ENCODE data around the gene KIF3A. TPM values are rescaled to one million over a fixed set of nuclear protein-coding genes. Genes with fewer than 3 reads are reported as not detected.

Gene KIF3A
- total and polyA plus RNA-seq, 2 experiments from 2014 or later, result 5.4 to 10.5 TPM

GRCh38 chr5:132675936-132676689, 61.2 kb downstream of the KIF3A start:
- H3K4me3 ChIP-seq, result no peak overlapping the region
- H3K36me3 ChIP-seq, result no peaks in the 10 kb centered on the region
- H3K27me3 ChIP-seq, result no peaks in the 10 kb centered on the region
- H3K27ac ChIP-seq, result no peak overlapping the region
- H3K4me1 ChIP-seq (ENCODE audit: low read depth), result no peaks in the 10 kb centered on the region
- no peak for TF ChIP-seq CTCF (IDR thresholded peaks at IDR 0.05; ENCODE audit: low read depth, low read length)
- DNase-seq (ENCODE audit: low read depth in 1 of 2, low spot score in 1 of 2), result no peak
- no peaks in the 10 kb centered on the region for H3K9me3 ChIP-seq (ENCODE audit: low read depth)

- Histone ChIP-seq H3K27ac (no peak overlapping the region), H3K27me3 (no peaks in the 10 kb centered on the region)
- DNase-seq (ENCODE audit: low read depth in 1 of 2, low spot score in 1 of 2), result peak in 1 of 2 donors; percentile 94
Observed at GRCh38 chr5:132674671-132675506, 62.5 kb downstream of the KIF3A start.

GRCh38 chr5:132673939-132674630, 63.3 kb downstream of the KIF3A start, which contains the start of gene IL4:
IL4 (plus strand) TSS chr5:132673989; CDS start chr5:132674051, 62 bp downstream.
- H3K36me3 ChIP-seq, result no peaks in the 10 kb centered on the region
- H3K4me3 ChIP-seq, result no peak within 1 kb of the TSS
- DNase-seq (ENCODE audit: low read depth in 1 of 2, low spot score in 1 of 2), result no peak
- H3K9me3 ChIP-seq (ENCODE audit: low read depth), result no peaks in the 10 kb centered on the region
- H3K27ac ChIP-seq, result no peak within 1 kb of the TSS
- no peak for TF ChIP-seq CTCF (IDR thresholded peaks at IDR 0.05; ENCODE audit: low read depth, low read length)
- H3K4me1 ChIP-seq (ENCODE audit: low read depth), result no peaks in the 10 kb centered on the region
- no peaks in the 10 kb centered on the region for H3K27me3 ChIP-seq

More at GRCh38 chr5:132674671-132675506, 62.5 kb downstream of the KIF3A start:
- Histone ChIP-seq H3K4me3 (no peak overlapping the region), H3K4me1 (ENCODE audit: low read depth) (no peaks in the 10 kb centered on the region), H3K9me3 (ENCODE audit: low read depth) (no peaks in the 10 kb centered on the region), H3K36me3 (no peaks in the 10 kb centered on the region)
- no peak for TF ChIP-seq CTCF (IDR thresholded peaks at IDR 0.05; ENCODE audit: low read depth, low read length)

GRCh38 chr5:132673488-132673887, 63.9 kb downstream of the KIF3A start:
- Histone ChIP-seq H3K36me3 (no peaks in the 10 kb centered on the region), H3K27ac (no peak overlapping the region), H3K27me3 (no peaks in the 10 kb centered on the region), H3K9me3 (ENCODE audit: low read depth) (no peaks in the 10 kb centered on the region), H3K4me1 (ENCODE audit: low read depth) (no peaks in the 10 kb centered on the region), H3K4me3 (no peak overlapping the region)
- DNase-seq (ENCODE audit: low read depth in 1 of 2, low spot score in 1 of 2), result no peak
- TF ChIP-seq CTCF (IDR thresholded peaks at IDR 0.05; ENCODE audit: low read depth, low read length), result no peak

GRCh38 chr5:132671000-132671399, 66.3 kb downstream of the KIF3A start:
- Histone ChIP-seq H3K4me3 (no peak overlapping the region), H3K9me3 (ENCODE audit: low read depth) (no peaks in the 10 kb centered on the region), H3K4me1 (ENCODE audit: low read depth) (no peaks in the 10 kb centered on the region), H3K27ac (no peak overlapping the region), H3K27me3 (no peaks in the 10 kb centered on the region), H3K36me3 (no peaks in the 10 kb centered on the region)
- DNase-seq (ENCODE audit: low read depth in 1 of 2, low spot score in 1 of 2), result no peak
- no peak for TF ChIP-seq CTCF (IDR thresholded peaks at IDR 0.05; ENCODE audit: low read depth, low read length)
